HG02759 (cell line): ENCODE data around the gene RAB44.

Experiments
- ATAC-seq: cut with Tn5 transposase; IDR thresholded peaks from one replicate; pipeline ENCODE4 v1.9.1; 2021; ENCODE audit warnings: mild to moderate bottlenecking, moderate library complexity; ENCODE audit not compliant: unreplicated experiment

RAB44 gene

DNA sequence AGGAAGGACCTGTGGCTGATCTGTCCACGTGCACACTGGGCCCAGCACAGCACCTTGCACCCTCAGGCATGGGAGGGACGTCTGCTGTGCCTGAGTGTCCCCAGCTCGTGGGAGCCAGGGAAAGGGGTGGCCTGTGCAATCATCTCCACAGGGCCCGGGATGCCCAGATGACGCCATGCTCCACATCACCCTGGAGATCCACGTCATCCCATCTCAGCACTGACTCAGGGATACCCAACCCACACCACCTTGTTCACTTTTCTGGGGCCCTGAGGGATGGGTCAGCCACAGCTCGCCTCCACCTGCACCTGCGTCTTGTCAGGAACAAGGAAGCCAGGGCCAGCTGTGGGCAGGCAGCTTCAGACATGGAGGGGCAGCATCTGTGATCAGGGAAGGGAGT is 48.2 kb downstream of the RAB44 start:
- ATAC-seq: no peak

DNA sequence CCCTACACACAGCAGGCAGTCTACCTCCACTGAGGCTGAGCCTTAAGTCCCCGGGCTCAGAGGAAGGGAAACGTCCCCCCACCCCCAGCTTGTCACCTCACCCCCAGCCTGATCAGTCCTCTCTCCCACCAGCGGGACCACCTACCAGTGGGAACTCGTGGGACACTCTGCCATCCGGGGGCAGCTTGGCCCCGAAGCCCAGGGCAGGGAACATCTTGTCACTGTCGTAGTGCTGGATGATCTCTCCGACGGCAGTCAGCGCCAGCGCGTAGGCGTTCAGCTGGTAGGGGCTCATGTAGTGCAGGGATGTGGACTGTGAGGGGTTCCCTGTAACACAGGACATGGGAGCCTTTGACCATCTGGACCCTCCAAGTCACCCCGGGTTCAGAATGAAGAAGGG is 48.6 kb downstream of the RAB44 start:
- no peak for ATAC-seq

DNA sequence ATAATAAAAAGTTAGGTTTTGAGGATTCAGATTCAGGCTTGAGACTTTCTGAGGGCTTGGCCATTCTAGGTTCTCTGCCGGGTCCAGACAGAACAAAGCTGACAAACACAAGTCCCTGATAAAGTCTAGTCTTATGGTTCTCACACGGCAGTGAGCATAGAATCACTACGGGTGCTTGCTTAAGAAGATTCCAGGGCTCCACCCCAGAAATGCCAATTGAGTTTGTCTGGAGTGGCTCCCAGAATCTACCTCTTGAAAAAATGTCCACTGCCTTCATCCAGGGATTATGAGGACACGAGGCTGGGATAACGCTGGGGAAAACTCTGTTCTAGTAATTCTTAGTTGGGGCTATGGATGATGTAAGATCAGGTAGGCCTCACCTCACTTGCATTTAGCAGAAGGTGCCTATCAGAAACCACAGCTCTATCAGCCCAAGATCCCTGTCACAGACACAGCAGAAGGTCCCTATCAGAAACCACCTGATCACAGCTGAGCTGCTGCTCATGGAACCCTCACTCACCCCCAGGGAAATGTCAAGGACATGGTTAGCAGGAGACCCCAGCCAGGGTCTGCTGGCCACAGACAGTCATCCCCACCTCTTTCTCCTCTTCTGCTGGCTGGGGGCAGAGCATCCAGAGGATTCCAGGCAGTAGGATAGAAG is 52.3 kb downstream of the RAB44 start:
- no peak for ATAC-seq

DNA sequence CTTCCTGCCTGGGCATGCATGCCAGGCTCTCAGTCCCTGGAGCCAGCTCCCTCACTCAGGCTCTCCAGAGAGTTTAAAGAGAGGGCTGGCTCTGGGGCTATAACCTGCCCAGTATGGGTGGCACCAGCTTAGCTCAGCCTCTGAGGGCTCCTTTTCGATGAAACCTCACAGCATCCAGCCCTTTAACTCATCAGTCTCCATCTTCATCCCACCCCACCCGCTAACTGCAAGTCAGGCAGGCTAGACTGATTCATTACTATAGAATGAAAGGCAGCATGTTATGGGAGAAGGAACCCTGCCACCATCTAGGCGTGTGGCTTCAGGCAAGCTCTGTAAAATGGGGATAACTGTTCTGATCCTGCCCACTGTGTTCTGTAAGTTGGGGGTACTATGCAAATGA is 53.5 kb downstream of the RAB44 start:
- no peak for ATAC-seq

DNA sequence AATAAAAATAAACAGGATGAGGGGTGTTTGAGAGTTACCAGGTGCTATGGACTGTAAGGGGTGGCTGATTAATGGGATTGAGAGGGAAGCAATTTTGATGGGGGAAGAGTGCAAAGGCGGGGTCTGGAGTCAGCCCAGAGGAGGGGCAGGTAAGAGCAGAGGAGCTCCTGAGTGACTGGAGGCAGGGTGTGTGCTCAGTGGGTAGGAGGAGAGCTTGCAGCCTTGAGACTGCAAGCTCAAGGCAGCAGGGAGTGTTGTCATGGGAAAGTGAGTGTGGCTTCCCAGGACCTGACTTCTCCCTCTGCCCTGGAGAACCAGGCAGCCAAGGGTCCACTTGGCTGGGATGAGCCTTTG is 54.2 kb downstream of the RAB44 start:
- no peak for ATAC-seq

DNA sequence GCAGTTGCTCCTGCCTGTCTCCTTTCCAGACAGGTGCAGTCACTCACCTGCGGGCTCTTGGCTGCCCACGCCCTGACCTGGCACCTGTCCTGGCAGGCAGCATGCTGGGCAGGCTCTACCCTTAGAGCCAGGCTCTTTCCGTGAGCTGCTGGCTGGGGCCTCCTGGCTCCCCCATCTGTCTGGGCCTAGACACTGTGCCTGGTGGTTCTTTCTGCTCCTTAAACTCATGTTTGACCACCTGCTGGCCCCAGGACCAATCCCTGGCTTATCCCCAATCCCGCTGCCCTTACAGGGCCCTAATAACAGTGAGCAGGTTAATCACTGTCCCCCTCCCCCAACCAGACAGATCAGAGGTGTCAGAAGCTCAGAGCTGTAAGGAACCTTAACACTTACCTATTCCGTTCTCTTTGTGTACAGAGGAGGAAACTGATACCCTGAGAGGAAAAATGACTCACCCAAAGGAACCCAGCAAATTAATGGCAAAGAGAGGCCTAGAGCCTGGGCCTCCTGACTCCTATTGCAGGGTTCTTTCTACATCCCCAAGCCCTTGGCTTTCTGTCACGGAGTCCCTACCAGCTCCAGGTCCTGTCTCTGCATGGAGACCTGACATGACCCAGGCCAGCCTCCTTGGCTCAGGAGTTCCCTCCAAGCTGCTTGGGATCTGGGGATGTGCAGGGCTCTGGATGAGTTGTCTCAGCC is 54.7 kb downstream of the RAB44 start:
- ATAC-seq: no peak

DNA sequence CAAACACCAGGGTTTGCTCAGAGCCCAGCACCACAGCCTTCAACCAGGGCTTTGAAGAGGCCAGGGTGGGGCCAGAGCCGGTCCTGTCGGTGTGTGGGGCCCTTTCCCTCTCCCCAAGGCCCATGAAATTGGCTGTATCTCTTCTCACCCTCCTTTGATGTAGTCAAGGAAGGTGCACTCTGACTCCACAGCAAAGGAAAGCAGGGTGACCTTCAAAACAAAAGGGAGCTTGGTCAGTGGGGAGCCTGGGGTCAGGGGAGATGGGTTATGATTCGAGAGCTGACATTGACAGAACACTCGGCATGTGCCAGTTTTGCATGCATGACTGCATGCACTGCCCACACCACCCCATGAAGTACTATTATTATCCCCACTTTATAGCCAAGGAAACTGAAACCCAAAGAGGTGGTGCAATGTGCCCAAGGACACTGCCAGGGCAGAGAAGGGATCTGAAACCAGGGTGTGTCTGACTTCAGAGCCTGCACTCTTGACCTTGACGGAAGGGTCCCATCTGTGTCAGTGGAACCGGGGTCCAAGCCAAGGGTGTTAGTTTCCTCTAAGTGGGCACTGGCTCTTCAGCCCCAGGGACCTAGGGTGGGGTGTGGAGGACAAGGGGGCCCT is 55.4 kb downstream of the RAB44 start:
- ATAC-seq: peak; percentile 55

DNA sequence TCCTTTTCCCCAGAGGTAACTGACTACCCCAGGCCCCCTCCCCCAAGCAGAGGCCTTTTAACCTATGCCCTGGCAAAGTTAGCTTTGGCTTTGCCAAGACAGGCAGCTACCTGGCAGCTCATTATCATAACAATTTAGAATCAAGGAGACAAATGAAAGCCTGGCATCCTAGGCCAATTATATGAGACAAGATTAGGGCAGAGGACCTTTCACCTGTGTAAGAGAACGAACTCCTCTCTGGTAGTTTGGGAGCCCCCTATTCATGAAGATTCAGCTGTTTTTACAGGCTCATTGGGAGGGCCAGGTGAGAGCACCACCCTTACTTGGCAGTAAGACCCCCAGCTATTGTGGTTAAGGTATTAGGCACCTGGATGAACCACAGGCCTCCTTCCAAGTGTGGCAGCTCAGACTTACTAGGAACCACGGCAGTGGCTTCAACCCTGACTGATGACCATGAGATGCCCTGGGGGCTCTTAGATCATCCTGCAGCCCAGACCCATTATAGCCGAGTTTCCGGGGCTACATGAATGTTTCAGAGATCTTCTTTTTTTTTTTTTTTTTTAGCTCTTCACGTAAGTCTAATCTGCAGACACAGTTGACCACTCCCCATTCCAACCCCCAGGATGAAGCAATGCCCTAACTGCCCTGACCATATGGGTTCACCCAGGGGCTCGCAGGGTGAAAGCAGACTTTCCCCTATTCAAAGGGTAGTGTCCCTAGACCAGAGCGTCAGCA is 56.2 kb downstream of the RAB44 start:
- ATAC-seq: no peak

DNA sequence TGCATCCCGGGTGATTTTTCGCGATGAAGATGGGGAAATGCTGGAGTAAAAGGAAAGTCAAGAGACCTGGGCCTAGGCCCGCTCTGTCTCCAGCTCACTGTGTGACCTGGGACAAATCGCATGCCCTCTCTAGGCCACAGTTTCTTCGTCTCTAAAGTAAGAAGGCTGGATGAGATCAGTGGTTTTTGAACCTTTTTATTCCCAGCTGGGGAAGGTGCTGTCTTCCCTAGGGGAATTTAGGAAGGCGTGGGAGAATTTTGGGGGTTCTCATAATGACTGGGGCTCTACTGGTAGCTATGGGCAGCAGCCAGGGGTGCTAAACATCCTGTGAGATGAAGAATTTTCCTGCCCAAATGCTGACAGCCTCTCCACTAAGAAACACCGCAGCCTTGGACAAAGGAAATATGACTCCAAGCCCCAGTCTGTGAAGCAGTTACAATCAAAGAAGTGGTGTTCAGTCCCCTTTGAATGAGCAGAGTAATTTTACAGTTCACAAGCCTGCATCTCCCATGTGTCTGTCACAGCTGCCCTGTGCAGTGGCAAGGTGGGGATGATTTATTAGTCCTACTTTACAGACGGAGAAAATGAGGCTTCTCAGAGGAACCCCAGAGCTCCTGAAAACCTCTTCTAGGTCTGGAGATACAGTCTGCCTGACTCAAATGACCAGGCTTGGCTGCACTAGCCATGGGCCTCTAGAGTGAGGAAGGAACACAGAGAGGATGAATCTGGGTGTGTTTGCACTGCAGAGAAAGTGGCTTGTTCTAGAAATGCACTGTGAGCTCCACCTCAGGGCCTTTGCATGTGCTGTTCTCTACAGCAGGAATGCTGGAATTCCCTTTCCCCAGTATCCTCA is 57.2 kb downstream of the RAB44 start:
- ATAC-seq: no peak

DNA sequence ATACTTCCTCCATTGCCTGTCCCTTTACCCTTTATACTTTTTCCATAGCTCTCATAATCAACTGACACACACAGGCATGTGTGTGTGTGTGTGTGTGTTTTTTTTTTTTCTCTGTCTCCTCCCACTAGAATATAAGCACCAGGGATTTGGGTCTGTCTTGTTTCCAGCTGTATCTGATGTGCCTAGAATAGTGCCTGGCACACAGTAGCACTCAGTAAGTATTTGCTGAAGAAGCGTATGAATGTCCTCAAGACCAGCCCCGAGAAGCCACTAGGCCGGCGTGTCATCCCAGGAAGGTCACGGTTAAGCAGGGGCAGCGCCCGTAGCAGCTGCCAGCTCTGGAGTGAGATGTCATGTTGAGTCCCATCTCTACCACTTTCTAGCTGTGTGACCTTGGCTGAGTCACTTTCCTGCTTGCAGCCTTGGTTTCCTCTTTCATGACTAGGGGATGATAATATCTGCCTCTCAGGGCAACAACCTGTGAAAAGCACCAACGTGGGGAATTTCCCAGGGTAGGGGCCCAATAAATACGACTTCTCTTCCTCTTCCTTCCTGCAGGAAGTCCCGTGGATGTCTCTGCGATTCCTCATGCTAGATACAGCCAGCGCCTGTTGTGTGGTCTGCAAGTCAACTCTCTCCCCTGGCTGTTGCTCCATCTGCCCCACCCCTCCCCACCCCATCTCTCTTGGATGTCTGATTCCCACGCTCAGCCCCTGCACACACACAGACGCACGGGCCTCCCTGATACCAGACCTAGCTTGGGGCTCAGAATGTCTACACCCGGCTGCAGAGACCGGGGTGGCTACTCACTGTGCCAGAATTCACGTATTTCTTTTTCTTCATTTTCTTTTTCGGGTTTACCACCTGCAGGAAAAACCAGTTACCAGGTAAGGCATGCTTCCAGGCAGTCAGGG is 58.1 kb downstream of the RAB44 start:
- ATAC-seq: no peak

DNA sequence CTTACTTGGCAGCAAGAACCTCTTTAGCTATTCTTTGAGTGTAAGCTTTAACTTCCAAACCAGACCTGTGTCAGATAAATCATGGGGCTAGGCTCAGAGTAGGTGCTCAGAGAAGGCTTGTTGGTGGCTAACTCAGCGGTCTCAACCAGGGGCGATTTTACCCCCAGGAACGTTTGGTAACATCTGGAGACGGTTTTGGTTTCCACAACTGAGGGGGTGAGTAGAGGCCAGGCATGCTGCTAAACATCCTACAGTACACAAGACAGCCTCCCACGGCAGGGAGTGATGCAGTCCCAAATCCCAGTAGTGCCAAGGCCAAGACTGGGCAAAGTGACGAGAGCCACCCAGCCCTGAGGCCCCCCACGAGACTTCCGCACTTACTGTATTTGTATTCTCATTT is 59.2 kb downstream of the RAB44 start:
- no peak for ATAC-seq

DNA sequence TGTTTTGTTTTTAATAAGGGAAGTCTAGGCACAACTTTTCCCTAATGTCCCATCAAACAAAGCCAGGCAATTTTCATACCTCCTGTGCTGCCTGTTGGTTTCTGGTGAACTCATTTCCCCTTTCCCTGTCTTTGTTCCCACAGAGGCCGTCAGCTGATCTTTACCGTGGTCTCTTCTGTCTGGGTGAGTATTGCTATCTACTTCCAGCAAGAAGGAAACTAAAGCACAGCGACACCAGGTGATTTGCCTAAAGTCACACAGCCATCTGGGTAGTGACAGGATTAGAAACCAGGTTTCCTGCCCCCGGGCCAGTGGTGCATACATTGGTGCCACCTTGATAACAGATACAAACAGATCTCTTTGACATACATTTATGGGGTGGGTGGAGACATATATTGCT is 59.6 kb downstream of the RAB44 start:
- peak; percentile 28 for ATAC-seq

DNA sequence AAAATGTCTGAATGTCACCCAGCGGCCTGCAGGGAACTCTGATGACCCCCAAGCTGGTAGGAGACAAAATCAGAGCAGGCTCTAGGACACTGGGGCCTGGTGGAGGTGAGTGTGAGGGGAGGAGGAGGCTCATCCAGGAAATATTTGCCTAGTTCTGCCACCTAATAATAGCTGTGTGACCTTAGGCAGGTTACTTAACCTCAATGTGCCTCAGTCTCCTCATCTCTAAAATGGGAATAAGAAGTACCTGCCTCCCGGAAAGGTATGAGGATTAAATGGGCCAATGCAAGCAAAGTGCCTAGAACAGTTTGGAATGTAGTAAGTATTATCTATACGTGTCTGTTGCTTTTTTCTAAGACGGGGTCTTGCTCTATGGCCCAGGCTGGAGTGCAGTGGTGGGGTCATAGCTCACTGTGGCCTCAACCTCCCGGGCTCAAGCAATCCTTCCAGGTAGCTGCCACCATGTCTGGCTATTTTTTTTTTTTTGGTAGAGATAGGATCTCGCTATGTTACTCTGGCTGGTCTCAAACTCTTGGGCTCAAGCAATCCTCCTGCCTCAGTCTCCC is 60.4 kb downstream of the RAB44 start:
- no peak for ATAC-seq

DNA sequence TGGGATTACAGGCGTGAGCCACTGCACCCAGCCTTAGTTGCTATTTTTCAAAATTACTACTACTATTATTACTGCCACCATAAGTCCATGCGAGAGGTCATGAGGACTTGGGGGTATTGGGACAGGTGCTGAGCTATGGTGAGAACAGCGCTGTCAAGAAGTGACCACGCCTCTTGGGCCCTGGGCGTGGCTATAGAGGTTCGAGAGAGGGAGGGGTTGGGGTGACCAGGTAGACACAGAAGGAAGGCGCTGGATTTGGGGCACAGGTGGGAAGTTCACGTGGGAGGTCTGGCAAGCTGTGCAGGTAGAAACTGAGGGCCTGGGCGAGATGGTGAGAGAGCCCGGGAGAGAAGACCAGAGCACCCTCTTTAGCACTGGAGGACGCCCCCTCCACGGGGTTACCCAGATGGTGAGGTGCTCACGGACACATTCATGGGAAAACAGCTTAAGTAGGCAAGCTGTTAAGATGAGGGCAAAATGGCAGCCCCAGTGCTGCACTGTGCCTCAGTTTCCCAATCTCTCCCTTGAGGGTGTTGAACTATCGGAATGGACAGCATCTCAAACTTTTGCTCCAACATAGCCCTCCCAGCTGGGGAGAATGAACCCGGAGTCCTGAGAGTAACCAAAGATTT is 61.0 kb downstream of the RAB44 start:
- no peak for ATAC-seq

DNA sequence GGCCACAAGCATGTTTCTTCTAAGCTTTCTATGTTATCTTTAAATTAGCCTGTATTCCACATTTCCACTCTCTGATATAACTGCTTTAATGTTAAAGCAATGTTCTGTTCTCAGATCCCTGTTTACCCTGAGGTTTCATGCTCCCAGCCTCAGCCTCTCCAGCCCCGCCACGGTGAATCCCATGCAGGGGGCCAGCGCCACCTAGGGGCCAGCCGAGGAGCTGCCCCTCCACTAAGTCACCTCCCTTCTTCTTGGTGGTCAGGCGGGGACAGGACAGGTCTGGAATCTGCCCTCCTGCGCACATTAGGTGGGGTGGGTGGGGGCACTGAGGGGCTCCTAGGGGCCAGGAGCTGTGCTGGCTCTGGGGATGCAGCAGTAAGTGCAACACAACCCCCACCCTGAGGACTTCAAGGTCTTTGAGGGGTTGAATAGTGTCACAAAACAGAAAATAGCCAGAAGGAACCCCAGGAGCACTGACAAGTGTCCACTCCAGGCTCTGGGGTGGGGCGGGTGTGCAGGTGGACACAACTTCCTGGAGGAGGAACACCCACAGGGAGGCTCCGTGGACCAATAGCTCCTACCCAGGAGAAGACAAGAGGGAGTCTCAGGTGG is 61.6 kb downstream of the RAB44 start:
- peak; percentile 48 for ATAC-seq

DNA sequence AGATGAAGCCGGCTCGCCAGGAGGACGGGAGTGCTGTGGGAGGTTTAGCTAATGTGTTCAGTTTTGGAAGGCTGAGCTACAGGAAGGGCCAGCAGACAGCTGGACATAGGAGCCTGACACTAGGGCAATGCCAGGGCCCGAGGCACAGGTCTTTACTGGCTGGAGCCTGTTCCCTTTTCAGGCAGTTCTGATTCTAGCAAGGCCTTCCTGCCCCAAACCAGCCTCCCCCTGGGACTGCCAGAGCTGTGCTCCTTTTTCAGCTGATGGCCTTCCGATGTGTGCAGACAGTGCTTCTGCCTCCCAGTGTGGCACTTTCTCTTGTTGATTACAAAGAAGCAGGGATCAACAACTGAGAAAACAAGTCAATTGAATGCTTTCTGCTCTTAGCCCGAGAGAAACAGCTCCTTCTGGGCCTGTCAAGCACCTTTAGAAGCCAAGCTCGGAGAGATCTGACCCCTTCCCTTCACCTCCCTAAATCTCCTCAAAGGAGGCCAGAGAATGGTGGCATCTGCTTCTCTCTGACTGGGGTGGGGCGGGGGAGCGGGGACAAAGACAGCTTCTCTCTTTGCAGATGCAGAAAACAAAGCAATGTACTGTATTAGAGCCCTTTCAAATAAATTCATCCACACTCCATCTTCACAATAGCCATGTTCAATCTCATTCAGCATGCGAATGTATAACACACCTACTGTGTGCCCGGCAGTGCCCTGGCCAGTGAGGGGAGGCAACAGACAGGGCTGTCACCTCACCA is 63.2 kb downstream of the RAB44 start:
- no peak for ATAC-seq

DNA sequence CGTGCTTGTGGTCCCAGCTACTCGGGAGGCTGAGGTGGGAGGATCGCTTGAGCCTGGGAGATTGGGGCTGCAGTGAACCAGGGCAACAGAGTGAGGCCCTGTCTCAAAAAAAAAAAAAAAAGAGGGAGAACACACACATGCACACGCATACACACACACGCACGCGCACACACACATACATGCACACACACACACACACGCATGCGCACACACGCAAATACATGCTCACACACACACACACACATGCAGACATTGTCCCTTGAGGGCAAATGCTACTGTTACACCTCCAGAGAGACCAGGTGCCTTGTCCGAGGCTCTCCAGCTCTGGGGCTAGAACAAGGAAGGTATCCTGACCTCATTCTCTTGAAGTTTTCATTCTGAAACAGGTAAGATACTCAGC is 64.5 kb downstream of the RAB44 start:
- no peak for ATAC-seq

DNA sequence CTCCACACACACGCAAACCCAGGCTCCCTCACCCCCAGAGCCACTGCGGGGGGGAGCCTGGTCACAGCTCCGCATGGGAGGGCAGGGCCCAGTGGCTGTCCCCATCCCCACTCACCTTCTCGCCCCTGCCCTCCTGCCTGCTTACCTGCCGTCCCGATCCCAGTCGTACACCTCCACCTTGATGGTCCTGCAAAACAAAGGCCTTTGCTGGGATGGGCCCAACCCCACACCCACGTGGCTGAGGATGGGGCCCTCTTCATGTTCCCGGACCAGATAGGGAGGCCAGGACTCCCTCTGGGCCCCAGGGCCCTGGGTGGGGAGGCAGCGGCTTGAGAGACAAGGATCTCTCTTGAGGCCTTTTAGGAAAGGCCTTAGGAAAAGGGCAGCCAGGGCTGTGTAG is 67.6 kb downstream of the RAB44 start:
- no peak for ATAC-seq
